Limb (tissue), 2 donors: Measurements from ENCODE around the gene NCAPD2.
"Not testable (repeated sequence)": the region's sequence is repeated elsewhere in the genome, so short reads cannot be mapped to it uniquely, and the experiment has no call there.

ENCODE experiments used
- DNase-seq, 2 donors: peaks; one replicate each; pipeline ENCODE4 v3.0.0-alpha.2; 2016; ENCODE audit errors: extremely low spot score in 2 of 2

Gene NCAPD2

DNA sequence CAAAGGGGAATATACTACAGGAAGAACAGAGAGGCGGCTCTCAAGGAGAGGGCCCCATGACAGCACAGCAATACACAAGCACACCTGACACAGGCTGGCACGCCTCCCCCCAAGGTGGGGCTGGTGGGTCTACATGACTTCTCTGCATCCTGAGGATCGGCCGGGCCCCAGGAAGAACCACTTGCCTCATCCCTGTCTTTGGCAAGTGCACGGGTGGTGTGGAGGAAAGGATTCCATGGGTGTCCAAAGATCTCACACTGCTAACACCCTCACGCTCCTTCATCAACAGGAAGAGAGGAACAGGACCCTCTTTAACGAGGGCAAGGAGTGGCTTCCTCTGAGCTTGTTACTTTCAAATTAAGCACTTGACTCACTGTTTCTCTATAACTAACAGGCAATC lies 30.7 kb upstream of the NCAPD2 start:
- DNase-seq = no peak

GRCh38 chr12:6463858-6464257 lies 30.0 kb upstream of the NCAPD2 start:
- DNase-seq = no peak

DNA sequence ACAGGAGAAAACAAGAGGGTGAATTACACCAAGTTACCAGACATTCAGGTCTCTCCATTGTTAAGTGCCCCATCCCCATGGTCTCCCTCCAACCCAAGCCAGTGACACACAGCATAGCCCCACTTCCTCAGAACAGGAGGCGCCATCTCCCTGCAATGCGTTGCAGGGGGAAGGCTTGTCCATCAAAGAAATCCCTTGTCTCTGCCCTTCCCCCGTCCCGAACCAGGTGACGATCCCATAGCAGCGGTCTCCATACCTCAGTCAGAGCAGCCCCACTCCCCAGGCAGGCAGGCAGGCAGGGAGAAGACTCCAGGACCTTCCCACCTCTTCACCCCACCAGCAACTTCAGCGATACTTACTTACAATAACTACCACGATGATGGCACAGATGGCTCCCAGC lies 29.4 kb upstream of the NCAPD2 start:
- DNase-seq = no peak

- peak; percentile 62 to 72 for DNase-seq
Observed at GRCh38 chr12:6465467-6466183, 28.3 kb upstream of the NCAPD2 start.

DNA sequence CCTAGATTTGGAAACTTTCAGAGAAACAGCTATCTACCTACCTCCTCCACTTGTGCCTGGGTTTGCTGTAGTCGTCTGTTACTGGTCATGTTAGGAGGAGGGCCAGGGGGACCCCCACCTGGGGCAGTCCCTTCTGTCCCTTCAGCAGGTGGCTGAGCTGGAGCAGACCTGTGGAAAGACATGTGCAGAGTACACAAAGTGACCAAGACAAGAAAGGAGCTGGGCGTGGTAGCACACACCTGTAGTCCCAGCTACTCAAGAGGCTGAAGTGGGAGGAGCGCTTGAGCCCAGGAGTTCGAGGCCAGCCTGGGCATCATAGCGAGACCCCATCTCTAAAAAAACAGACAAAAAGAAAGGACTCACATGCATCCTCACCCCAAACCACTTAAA lies 27.7 kb upstream of the NCAPD2 start:
- DNase-seq = no peak

GRCh38 chr12:6466751-6467150 lies 27.2 kb upstream of the NCAPD2 start:
- not testable (repeated sequence) for DNase-seq

DNA sequence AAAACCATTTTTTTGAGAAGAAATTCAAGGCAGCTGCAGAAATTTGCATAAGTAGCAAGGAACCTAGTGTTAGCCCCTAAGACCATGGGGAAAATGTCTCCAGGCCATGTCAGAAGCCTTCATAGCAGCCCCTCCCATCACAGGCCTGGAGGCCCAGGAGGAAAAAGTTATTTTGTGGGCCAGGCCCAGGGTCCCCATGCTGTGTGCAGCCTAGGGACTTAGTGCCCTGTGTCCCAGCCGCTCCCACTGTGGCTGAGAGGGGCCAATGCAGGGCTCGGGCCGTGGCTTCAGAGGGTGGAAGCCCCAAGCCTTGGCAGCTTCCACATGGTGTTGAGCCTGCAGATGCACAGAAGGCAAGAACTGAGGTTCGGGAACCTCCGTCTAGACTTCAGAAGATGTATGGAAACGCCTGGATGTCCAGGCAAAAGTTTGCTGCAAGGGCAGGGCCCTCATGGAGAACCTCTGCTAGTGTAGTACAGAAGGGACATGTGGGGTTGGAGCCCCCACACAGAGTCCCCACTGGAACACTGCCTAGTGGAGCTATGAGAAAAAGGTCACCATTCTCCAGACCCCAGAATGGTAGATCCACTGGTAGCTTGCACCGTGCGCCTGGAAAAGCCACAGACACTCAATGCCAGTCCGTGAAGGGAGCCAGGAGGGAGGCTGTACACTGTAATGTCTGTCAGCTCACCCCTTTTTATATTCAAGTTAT lies 26.2 kb upstream of the NCAPD2 start:
- not testable (repeated sequence) for DNase-seq

DNA sequence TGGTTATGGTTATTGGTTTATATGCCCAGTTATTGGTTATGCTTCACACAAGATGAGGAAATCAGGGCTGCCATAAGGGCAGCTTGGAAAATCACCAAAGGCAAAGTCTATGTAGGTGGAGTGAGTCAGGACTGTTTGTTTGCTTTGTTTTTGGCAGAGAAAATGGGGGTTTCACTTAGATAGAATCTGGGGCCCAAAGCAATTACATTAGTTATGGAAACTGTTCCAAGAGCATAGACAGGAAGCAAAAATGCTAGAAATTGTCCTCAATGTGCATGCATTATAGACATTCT lies 25.7 kb upstream of the NCAPD2 start:
- DNase-seq = no peak

GRCh38 chr12:6469092-6469491 lies 24.8 kb upstream of the NCAPD2 start:
- DNase-seq = no peak

GRCh38 chr12:6469609-6470374 lies 24.1 kb upstream of the NCAPD2 start:
- no peak for DNase-seq

DNA sequence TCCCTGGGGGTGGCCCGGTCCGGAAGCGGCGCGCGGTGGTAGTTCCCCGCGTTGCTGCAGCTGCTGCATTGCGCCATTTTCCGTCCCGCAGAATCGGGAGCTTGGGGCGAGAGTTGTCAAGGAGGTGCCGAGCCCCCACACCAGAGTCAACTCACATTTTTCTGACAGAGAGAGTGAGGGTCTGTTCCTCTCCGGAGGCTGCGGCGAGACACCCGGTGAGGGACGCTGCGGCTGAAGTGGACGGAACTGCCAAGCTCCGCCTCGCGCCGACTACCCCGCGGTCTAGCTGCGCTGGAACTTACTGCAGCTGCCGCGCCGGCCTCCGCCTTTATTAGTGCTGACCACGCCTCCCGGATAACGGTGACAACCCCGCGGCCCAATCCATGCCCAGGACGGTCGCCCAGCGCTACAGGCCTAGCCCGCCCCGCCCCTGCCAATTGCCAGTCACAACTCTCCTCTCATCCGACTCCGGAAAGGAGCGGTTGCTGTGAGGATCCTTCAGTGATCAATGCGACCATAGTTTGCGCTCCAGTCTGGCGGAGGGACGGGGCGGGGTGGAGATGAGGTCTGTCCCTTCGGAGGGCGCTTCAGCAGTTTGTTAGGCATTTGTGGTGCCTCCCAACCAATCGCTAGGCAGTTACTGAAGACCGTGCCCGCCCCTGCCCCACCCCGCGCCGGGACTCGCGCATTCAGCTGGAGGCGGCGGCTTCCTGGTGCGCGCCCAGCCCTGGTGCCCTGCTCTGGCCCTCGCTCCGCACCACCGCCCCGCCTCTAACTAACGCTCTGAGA lies 23.3 kb upstream of the NCAPD2 start, which contains the start of gene VAMP1:
Gene VAMP1 (minus strand): TSS at position 303 of the 789 bp plus-strand sequence. CDS start 146 bp downstream, at position 157.
- DNase-seq = peak; percentile 97 to 98

DNA sequence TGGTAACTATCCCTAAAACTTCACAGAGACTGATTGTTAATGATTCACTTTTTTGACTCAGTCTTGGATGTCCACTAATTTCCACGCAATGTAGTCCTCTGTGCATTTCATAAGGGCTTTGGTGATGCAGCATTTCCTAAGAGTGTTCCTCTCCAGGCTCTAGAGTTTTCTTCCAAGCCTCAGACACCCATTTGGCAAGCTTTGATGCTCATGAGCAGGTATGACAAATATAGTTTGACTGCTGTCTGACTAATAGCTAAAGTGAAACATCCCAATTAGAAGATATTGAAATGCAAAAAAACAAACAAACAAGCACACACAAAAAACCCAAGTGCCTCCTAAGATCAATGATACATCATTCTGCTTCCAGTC lies 21.9 kb upstream of the NCAPD2 start:
- no peak for DNase-seq

- DNase-seq = no peak
Observed at GRCh38 chr12:6472491-6472890, 21.4 kb upstream of the NCAPD2 start.

DNA sequence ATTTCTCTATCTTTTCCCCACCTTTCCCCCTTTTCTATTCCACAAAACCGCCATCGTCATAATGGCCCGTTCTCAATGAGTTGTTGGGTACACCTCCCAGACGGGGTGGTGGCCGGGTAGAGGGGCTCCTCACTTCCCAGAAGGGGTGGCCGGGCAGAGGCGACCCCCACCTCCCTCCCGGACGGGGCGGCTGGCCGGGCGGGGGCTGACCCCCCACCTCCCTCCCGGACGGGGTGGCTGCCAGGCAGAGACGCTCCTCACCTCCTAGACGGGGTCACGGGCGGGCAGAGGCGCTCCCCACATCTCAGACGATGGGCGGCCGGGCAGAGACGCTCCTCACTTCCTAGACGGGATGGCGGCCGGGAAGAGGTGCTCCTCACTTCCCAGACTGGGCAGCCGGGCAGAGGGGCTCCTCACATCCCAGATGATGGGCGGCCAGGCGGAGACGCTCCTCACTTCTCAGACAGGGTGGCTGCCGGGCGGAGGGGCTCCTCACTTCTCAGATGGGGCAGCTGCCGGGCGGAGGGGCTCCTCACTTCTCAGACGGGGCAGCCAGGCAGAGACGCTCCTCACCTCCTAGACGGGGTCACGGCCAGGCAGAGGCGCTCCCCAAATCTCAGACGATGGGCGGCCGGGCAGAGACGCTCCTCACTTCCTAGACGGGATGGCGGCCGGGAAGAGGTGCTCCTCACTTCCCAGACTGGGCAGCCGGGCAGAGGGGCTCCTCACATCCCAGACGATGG lies 18.5 kb upstream of the NCAPD2 start:
- not testable (repeated sequence) for DNase-seq

DNA sequence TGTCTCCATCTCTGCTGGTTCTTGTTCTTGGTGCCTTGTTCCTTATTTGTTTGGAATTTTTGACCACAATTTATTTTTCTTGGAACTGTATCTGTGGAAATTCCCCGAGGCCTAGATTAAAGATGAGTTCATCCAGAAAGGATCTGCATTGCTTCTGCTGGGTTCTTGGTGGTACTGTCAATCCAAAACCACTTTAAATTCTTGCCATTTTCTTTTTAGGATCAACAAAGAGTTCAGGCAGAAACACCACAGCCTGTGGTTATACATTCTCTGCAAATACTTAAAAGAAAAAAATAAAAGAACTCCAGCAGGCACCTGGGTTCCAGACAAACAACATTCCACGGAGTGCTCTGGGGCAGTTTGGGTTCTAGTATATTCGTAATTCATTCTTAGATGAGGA lies 17.4 kb upstream of the NCAPD2 start:
- no peak for DNase-seq

DNA sequence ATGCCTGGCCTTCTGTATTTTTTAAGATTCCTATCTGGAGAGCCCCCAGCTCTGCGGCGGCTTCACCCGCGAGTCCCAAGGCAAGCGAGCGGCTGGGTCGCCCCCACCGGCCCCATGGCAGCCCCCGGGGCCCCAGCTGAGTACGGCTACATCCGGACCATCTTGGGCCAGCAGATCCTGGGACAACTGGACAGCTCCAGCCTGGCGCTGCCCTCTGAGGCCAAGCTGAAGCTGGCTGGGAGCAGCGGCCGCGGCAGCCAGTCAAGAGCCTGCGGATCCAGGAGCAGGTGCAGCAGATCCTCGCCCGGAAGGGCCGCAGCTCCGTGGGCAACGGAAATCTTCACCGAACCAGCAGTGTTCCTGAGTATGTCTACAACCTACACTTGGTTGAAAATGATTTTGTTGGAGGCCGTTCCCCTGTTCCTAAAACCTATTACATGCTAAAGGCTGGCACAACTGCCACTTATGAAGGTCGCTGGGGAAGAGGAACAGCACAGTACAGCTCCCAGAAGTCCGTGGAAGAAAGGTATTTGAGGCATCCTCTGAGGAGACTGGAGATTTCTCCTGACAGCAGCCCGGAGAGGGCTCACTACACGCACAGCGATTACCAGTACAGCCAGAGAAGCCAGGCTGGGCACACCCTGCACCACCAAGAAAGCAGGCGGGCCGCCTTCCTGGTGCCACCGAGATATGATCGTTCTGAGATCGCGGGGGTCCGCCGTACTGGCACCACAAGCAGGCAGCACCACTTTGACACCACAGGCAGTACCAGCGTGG lies 16.1 kb upstream of the NCAPD2 start:
- DNase-seq = not testable (repeated sequence)

- DNase-seq = no peak
Observed at GRCh38 chr12:6478416-6478815, 15.5 kb upstream of the NCAPD2 start.

DNA sequence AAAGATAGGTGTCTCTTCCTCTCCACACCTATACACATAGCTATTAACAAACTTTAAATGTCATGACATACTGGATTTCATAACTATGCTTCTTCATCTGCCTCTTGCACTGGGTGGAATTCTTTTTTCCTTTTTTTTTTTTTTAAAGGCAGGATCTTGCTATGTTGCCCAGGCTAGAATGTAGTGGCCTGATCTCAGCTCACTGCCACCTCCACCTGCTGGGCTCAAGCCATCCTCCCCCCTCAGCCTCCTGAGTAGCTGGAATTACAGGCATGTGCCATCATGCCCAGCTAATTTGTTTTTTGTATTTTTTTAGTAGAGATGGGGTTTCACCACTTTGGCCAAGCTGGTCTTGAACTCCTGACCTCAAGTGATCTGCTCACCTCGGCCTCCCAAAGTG lies 5.7 kb upstream of the NCAPD2 start:
- no peak for DNase-seq

DNA sequence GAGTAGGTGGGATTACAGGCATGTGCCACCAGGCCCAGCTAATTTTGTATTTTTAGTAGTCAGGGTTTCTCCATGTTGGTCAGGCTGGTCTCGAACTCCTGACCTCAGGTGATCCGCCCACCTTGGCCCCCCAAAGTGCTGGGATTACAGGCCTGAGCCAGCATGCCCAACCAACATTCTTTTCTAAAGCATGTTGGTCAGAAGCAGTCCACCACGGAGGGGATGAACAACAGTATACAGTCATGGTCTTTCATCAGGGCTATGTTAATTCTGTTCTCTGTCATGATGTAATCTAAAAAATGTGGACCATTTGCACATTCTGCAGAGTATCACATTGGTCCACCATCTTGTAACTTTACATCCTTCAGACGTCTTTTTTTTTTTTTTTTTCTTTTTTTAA lies 4.5 kb upstream of the NCAPD2 start:
- DNase-seq = no peak

- not testable (repeated sequence) for DNase-seq
Observed at GRCh38 chr12:6490673-6491072, 3.2 kb upstream of the NCAPD2 start.
